ENCODE measurements around the gene SLC6A17.
A peak's percentile ranks its signal among the peaks of the same experiment; 100 is the strongest.

The SLC6A17 gene

DNA sequence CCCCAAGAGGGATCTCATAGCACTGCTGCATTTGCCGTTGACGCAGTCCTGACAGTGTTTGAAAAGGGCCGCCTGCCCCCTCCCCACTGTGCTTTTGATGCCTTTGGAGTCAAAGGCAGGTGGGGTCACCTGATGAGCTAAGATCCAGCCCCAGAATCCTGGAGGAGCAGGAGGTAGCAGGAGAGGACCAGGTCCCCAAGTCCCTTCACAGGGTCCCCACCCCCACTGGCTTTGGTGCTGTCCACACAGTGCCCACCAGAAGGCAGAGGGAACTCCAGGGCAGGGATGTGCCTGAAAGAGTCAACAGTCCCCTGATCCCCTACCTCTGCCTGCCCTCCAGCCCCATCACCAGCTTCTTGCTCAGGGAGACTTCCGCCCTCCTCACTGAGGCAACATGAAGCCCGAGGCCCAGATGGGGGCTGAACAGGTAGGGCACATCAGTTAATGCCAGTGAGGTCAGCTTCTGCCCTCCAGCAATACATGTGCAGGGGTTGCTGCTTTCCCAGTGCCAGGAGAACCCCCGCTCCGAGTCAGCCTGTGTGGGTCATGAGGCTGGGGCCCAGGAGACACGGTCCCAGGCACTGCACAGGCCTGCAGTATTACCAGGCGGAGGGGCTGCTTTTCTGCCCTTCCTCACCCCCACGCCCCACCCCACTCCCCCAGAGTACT lies 51.0 kb downstream of the SLC6A17 start:
- no peak for DNase-seq (ENCODE audit: low read depth in 2 of 2)

GRCh38 chr1:110203021-110203661 lies 52.8 kb downstream of the SLC6A17 start:
- DNase-seq (ENCODE audit: low read depth in 2 of 2), result peak; percentile 36 to 68

GRCh38 chr1:110205156-110205555 lies 54.9 kb downstream of the SLC6A17 start:
- DNase-seq (ENCODE audit: low read depth in 2 of 2), result no peak

DNA sequence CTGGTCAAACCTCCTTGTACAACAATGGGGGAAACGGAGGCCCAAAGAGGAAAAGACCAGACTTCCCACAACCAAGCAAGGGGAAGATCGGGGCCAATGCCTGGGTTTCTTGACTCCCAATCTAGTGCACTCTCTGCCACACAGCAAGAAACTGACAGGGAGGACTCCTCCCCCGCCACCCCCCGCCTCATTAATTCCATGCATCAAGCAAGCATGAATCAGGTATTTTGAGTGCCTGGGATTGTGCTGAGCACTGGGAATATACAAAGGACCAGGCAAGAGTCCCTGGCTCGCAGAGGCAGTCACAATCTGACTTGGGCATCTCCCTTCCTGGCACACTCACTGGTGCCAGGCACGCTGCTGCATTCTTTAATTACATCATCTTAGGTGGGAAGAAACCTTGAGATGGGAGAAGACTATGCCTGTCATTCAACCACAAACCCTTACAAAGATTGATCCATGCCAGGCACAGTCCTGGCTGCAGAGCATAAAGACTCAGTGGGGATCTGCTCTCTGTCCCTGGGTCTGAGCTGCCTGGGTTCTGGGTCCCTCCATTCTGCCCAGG lies 55.4 kb downstream of the SLC6A17 start:
- no peak for DNase-seq (ENCODE audit: low read depth in 2 of 2)

GRCh38 chr1:110206261-110206920 lies 56.1 kb downstream of the SLC6A17 start:
- no peak for DNase-seq (ENCODE audit: low read depth in 2 of 2)

GRCh38 chr1:110207831-110208230 lies 57.5 kb downstream of the SLC6A17 start:
- peak; percentile 51 to 78 for DNase-seq (ENCODE audit: low read depth in 2 of 2)

- no peak for DNase-seq (ENCODE audit: low read depth in 2 of 2)
Measured at GRCh38 chr1:110208916-110209645, 58.8 kb downstream of the SLC6A17 start.

DNA sequence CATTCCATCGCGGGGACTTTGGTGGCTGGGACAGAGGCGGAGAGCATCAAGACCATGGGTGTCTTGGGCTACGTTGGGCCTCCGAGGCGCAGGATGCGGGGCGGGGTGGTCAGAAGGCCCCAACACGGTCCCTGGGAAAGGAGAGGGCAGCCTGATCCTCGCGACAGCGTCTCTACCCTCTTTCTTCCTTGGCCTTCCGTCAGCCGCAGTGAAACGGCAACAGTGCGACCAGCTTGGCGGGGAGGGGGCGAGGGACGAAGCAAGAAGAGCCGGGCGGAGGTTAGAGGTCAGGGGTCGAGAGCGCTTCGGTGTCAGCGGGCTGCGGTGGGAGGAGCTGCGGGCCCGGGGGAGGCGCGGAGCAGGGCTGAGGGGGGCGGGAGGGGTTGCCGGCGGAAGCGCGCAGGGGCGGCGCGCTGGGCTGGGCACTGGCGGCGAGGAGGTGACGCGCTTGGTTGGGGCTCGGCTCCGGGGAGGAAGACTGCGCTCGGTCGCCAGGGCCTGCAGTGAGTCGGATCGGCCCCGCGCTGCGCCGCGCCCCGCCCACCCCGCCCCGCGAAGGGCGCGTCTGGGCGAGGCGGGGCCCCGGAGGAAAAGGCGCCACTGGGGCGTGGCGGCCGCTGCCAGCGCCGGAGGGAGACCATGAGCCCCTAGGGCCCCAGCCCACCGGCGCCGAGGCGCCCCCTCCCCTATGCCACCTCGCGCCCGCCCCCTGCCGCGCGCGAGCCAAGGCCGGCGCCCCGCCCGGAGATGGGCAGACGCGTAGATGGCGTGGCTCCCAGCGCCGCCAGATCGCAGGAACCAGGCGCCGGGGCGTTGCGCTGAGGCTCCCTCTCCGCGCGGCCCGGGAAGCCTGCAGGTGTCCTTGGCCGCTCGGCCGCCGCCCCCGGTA lies 59.7 kb downstream of the SLC6A17 start, which contains the start of gene KCNC4:
TSS of gene KCNC4 (plus strand) at position 600 of the 889 bp plus-strand sequence. CDS start 1,186 bp downstream, outside the sequence.
- peak; percentile 83 to 85 for DNase-seq (ENCODE audit: low read depth in 2 of 2)

- peak; percentile 25 to 28 for DNase-seq (ENCODE audit: low read depth in 2 of 2)
Measured at GRCh38 chr1:110210604-110211495, 60.6 kb downstream of the SLC6A17 start.

DNA sequence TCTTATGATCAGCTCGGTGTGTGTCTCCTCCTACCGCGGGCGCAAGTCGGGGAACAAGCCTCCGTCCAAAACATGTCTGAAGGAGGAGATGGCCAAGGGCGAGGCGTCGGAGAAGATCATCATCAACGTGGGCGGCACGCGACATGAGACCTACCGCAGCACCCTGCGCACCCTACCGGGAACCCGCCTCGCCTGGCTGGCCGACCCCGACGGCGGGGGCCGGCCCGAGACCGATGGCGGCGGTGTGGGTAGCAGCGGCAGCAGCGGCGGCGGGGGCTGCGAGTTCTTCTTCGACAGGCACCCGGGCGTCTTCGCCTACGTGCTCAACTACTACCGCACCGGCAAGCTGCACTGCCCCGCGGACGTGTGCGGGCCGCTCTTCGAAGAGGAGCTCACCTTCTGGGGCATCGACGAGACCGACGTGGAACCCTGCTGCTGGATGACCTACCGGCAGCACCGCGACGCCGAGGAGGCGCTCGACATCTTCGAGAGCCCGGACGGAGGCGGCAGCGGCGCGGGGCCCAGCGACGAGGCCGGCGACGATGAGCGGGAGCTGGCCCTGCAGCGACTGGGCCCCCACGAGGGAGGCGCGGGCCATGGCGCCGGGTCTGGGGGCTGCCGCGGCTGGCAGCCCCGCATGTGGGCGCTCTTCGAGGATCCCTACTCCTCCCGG lies 61.3 kb downstream of the SLC6A17 start:
- peak in 1 of 2 donors; percentile 33 for DNase-seq (ENCODE audit: low read depth in 2 of 2)

DNA sequence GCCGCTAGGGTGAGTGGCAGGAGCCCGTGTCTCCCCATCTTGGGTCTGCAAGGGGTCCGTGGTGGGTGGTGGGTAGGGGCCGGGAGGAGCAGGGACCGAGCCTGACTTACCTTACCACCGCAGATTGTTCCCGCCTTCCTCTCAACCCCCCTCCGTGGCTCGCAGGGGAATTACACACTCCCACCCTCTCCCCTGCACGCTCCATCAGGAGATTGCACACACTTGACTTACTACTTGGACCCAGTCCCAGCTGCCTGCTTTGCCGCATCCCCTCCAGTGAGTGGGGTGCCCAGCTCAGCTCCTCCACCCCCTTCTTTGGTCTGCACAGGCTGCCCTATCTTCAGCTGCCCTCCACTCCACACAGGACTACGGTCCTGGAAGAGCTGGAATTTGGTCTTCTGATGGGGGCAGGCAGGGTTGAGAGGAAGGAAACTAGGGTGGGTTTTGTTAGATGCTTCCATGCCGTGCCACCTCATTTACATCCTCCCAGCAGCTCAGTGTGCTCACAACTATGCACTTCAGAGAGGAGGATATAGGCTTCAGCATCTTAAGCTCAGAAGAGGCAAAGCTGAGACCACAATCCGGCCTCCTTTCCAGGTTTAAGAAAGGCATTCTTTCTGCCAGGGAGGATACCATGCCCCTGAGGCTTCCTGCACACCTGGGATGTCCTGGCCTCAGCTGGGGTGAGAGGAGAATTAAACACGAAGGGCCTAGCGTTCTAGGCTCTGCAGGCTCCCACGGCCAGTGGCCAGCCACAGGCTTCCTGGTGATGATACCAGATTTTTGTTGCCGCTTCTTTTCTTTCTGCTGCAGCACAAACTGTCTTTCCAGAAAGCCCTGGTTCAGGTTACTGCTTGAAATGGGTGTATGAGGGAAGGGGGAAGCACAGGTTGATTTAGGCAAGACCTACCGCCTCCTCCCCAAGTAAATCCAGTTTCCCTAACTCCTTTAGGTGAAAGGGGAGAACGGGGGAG lies 62.2 kb downstream of the SLC6A17 start:
- no peak for DNase-seq (ENCODE audit: low read depth in 2 of 2)

- DNase-seq (ENCODE audit: low read depth in 2 of 2), result no peak
Measured at GRCh38 chr1:110213143-110213540, 62.8 kb downstream of the SLC6A17 start.

GRCh38 chr1:110214454-110215404 lies 64.4 kb downstream of the SLC6A17 start:
- DNase-seq (ENCODE audit: low read depth in 2 of 2), result no peak

DNA sequence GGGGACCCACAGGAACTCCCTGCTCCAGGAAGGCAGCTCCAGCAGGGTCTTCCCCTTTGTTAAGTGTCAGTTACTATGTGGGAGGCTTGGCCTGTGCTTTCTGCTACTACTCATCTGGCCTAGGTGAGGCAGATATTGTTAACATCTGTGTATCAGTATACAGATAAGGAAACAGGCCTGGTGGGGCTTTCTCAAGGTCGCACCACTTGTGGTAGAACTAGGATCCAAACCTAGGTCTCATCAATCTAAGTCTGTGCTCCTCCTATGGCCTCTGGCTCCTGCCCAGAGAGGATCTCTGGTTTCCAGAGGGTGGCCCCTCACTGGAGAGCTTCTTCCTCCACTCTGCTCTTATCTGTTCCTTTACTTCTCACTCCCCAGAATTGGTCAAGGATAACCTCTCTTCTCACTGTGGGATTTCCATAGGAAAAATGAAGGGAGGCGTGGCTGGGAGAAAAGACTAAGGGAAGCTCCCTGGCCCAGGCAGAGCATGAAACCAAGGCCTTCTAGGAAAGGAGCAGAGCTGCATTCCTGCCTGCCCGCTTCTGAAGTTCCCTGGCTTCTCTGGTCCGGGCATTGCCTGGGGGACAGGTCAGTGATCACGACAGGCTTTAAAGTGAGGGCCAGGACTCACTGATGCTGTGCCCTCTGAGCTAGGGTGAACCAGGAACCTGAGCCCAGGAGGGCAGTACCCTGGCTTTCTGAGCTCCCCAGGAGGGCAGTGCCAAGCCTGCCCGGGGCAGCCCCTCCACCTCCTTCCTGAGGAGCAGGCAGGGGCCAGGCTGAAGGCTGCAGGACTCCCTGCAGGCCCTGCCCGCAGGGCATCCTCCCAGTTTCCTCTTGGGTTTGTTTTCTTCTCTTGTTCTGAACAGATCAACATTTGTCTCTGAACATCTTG lies 65.6 kb downstream of the SLC6A17 start:
- no peak for DNase-seq (ENCODE audit: low read depth in 2 of 2)

GRCh38 chr1:110216844-110217444 lies 66.7 kb downstream of the SLC6A17 start:
- no peak for DNase-seq (ENCODE audit: low read depth in 2 of 2)
